ENCODE data around the gene DFFB.

Gene DFFB

DNA sequence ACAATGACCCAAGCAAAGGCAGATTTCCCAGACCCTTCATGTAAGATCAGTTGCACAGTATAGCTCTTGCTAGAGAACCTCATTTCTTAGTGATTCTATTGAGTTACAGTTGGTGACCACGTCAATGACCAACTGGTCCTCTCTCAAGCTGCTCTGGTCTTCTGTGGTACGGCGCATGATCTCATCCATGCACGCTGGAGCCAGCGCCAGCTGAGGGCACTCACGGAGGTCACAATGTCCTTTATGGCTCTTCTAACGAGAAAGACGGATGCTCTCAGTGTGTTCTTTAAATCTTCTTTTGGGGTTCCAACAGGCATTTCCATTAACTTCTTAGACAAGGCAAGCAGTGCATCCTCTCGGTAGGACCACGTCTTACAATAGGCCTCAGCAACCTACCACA lies 22.6 kb upstream of the DFFB start:
- peaks cover 14% of the 10 kb centered on the region for H3K9me3 ChIP-seq (ENCODE audit: insufficient read depth, low read length)
- peaks cover 71% of the 10 kb centered on the region for H3K36me3 ChIP-seq (ENCODE audit: insufficient read depth, insufficient read length, low read length)
- no peak for DNase-seq (ENCODE audit: low read depth, low spot score)
- no peak overlapping the region for H3K9ac ChIP-seq (ENCODE audit: insufficient read length, low read depth)
- no peaks in the 10 kb centered on the region for H3K4me1 ChIP-seq (ENCODE audit: insufficient read depth, insufficient read length)
- TF ChIP-seq ZNF274 (IDR thresholded peaks at IDR 0.05; ENCODE audit: low read depth, low read length) (no peak), YY1 (IDR thresholded peaks at IDR 0.05; ENCODE audit: insufficient read depth, insufficient read length) (no peak), SUZ12 (IDR thresholded peaks at IDR 0.05; ENCODE audit: extremely low read depth, insufficient read depth, insufficient read length) (no peak)
- no peak overlapping the region for H3K4me3 ChIP-seq (ENCODE audit: insufficient read length, low read depth)
- H3K27me3 ChIP-seq (ENCODE audit: insufficient read depth, insufficient read length): no peaks in the 10 kb centered on the region

DNA sequence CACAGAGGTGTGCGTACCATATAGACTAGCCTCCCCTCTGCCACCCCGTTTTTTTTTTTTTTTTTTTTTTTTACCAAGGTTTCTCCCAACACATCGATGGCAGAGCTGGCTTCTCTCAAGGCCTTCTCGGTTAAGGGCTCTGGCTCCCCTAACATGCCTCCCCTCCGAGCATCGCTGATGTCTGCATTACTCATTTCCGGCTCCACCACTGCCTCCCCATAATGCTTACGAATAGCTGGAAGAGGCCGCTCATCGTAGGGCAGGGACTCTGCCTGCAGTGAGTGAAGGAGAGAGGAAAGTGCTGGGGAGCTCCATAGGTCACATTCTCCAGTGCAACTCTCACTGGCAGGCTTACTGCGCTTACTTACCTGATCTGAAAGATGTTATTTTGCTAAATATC lies 20.9 kb upstream of the DFFB start:
- Histone ChIP-seq H3K9me3 (ENCODE audit: insufficient read depth, low read length) (peaks cover 14% of the 10 kb centered on the region), H3K36me3 (ENCODE audit: insufficient read depth, insufficient read length, low read length) (peaks cover 66% of the 10 kb centered on the region), H3K4me3 (ENCODE audit: insufficient read length, low read depth) (no peak overlapping the region), H3K9ac (ENCODE audit: insufficient read length, low read depth) (no peak overlapping the region), H3K27me3 (ENCODE audit: insufficient read depth, insufficient read length) (no peaks in the 10 kb centered on the region), H3K4me1 (ENCODE audit: insufficient read depth, insufficient read length) (no peaks in the 10 kb centered on the region)
- no peak for DNase-seq (ENCODE audit: low read depth, low spot score)
- no peak for TF ChIP-seq YY1 (IDR thresholded peaks at IDR 0.05; ENCODE audit: insufficient read depth, insufficient read length)
- no peak for TF ChIP-seq ZNF274 (IDR thresholded peaks at IDR 0.05; ENCODE audit: low read depth, low read length)
- no peak for TF ChIP-seq SUZ12 (IDR thresholded peaks at IDR 0.05; ENCODE audit: extremely low read depth, insufficient read depth, insufficient read length)

DNA sequence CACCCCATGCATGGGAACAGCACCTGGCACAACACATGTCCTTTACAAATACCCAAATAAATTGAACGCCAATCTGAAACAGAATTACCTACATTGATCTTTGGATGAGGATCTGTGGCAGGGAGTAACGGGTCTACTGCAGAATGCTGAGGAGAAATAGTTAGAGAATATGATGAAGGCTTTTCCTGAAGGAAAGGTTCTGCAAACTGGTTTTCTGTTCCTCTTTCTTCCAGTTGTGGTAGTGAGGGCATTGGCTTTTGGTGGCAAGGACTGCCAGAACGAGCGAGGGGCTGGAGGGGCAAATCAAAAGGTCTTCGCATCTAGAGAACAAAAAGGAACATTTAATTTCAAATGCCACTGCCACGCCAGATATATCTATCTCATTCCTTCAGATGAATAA lies 20.1 kb upstream of the DFFB start:
- Histone ChIP-seq H3K36me3 (ENCODE audit: insufficient read depth, insufficient read length, low read length) (peaks cover 63% of the 10 kb centered on the region), H3K27me3 (ENCODE audit: insufficient read depth, insufficient read length) (no peaks in the 10 kb centered on the region), H3K4me3 (ENCODE audit: insufficient read length, low read depth) (no peak overlapping the region), H3K9me3 (ENCODE audit: insufficient read depth, low read length) (peaks cover 14% of the 10 kb centered on the region), H3K4me1 (ENCODE audit: insufficient read depth, insufficient read length) (no peaks in the 10 kb centered on the region), H3K9ac (ENCODE audit: insufficient read length, low read depth) (no peak overlapping the region)
- DNase-seq (ENCODE audit: low read depth, low spot score): no peak
- TF ChIP-seq SUZ12 (IDR thresholded peaks at IDR 0.05; ENCODE audit: extremely low read depth, insufficient read depth, insufficient read length): no peak
- no peak for TF ChIP-seq YY1 (IDR thresholded peaks at IDR 0.05; ENCODE audit: insufficient read depth, insufficient read length)
- no peak for TF ChIP-seq ZNF274 (IDR thresholded peaks at IDR 0.05; ENCODE audit: low read depth, low read length)

DNA sequence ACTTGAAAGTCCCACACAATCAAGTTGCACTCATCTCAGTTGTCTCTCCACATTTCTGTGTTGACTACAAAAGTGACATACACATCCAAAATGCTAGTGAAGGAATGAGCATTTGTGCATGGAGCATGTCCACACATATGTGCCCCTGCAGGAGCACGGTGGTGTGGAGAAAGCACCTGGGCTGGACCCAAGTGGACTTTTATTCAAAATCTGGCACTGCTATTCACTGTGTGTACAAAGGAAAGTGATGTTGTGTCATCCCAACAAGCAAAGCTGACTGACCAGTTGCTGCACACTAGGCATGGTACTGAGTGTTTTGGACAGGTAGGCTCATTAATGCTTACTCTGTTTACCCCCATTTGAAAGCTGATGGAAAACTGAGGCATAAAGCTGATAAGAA lies 19.6 kb upstream of the DFFB start:
- no peak for TF ChIP-seq ZNF274 (IDR thresholded peaks at IDR 0.05; ENCODE audit: low read depth, low read length)
- Histone ChIP-seq H3K36me3 (ENCODE audit: insufficient read depth, insufficient read length, low read length) (peaks cover 63% of the 10 kb centered on the region), H3K4me3 (ENCODE audit: insufficient read length, low read depth) (no peak overlapping the region), H3K9me3 (ENCODE audit: insufficient read depth, low read length) (peaks cover 14% of the 10 kb centered on the region), H3K27me3 (ENCODE audit: insufficient read depth, insufficient read length) (no peaks in the 10 kb centered on the region), H3K4me1 (ENCODE audit: insufficient read depth, insufficient read length) (no peaks in the 10 kb centered on the region), H3K9ac (ENCODE audit: insufficient read length, low read depth) (no peak overlapping the region)
- DNase-seq (ENCODE audit: low read depth, low spot score): no peak

DNA sequence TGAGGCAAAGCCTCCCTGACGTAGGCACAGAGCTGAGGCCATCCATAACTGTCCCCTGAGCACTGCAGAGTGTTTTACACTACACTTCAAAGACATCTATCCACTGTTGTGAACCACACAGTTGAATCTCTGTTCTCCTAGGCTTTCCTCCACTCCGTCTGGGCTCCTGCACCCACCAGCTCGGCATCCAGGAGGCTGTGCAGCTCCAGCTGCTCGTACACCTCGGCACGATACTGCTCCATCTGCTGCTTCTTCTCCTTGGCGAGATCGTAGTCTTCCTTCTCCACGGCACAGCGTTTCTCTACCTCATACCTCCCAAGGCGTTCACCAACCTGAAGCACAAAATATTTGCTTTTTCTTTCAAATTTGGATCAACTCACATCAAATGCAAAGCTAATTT lies 18.5 kb upstream of the DFFB start:
- Histone ChIP-seq H3K4me1 (ENCODE audit: insufficient read depth, insufficient read length) (no peaks in the 10 kb centered on the region), H3K4me3 (ENCODE audit: insufficient read length, low read depth) (no peak overlapping the region)

DNA sequence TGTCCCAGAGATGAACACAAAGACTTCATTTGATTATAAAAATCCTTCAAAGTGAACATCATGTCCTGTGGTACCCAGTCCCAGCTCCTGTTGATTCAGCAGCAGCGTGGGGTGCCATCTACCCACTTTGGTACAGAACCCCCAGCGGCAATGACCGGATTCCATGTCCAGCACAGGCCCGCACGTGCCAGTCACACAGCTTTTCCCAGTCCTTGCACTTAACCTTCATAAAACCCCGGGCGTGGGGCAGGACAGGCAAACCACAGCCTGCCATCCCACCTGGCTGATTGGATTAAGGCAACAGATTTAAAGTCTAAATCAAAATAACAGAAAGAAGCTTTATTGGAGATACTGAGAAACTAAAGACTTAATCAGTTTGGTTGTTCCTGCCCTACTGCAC lies 15.8 kb upstream of the DFFB start:
- DNase-seq (ENCODE audit: low read depth, low spot score): no peak
- no peaks in the 10 kb centered on the region for H3K4me1 ChIP-seq (ENCODE audit: insufficient read depth, insufficient read length)
- no peaks in the 10 kb centered on the region for H3K27me3 ChIP-seq (ENCODE audit: insufficient read depth, insufficient read length)
- TF ChIP-seq SUZ12 (IDR thresholded peaks at IDR 0.05; ENCODE audit: extremely low read depth, insufficient read depth, insufficient read length): no peak
- no peak for TF ChIP-seq ZNF274 (IDR thresholded peaks at IDR 0.05; ENCODE audit: low read depth, low read length)
- no peak for TF ChIP-seq YY1 (IDR thresholded peaks at IDR 0.05; ENCODE audit: insufficient read depth, insufficient read length)
- H3K4me3 ChIP-seq (ENCODE audit: insufficient read length, low read depth): no peak overlapping the region
- no peak overlapping the region for H3K9ac ChIP-seq (ENCODE audit: insufficient read length, low read depth)
- H3K9me3 ChIP-seq (ENCODE audit: insufficient read depth, low read length): peaks cover 14% of the 10 kb centered on the region
- peaks cover 60% of the 10 kb centered on the region for H3K36me3 ChIP-seq (ENCODE audit: insufficient read depth, insufficient read length, low read length)

More for the DNA sequence above, 18.5 kb upstream of the DFFB start:
- Histone ChIP-seq H3K9ac (ENCODE audit: insufficient read length, low read depth) (no peak overlapping the region), H3K27me3 (ENCODE audit: insufficient read depth, insufficient read length) (no peaks in the 10 kb centered on the region), H3K36me3 (ENCODE audit: insufficient read depth, insufficient read length, low read length) (peaks cover 65% of the 10 kb centered on the region), H3K9me3 (ENCODE audit: insufficient read depth, low read length) (peaks cover 14% of the 10 kb centered on the region)
- no peak for DNase-seq (ENCODE audit: low read depth, low spot score)
- TF ChIP-seq YY1 (IDR thresholded peaks at IDR 0.05; ENCODE audit: insufficient read depth, insufficient read length) (no peak), ZNF274 (IDR thresholded peaks at IDR 0.05; ENCODE audit: low read depth, low read length) (no peak), SUZ12 (IDR thresholded peaks at IDR 0.05; ENCODE audit: extremely low read depth, insufficient read depth, insufficient read length) (no peak)

DNA sequence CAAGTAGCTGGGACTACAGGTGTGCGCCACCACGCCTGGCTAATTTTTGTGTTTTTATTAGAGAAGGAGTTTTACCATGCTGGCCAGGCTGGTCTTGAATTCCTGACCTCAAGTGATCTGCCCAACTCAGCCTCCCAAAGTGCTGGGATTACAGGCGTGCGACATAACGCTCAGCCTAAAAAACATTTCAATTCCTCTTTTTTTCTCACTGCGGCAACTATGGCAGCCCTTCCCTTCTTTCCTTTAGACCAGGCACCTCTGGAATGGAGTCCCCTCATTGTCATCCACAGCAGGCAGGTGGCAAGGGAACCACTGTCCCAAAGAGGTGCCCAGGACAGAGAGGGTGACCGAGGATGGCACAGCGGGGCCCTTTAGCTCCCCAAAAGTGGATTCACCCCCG lies 14.4 kb upstream of the DFFB start:
- Histone ChIP-seq H3K4me3 (ENCODE audit: insufficient read length, low read depth) (no peak overlapping the region), H3K9me3 (ENCODE audit: insufficient read depth, low read length) (peaks cover 2% of the 10 kb centered on the region; the same call in 1 of the 2 replicates), H3K27me3 (ENCODE audit: insufficient read depth, insufficient read length) (no peaks in the 10 kb centered on the region), H3K36me3 (ENCODE audit: insufficient read depth, insufficient read length, low read length) (peaks cover 58% of the 10 kb centered on the region), H3K4me1 (ENCODE audit: insufficient read depth, insufficient read length) (no peaks in the 10 kb centered on the region), H3K9ac (ENCODE audit: insufficient read length, low read depth) (no peak overlapping the region)
- DNase-seq (ENCODE audit: low read depth, low spot score): no peak
- TF ChIP-seq SUZ12 (IDR thresholded peaks at IDR 0.05; ENCODE audit: extremely low read depth, insufficient read depth, insufficient read length): no peak
- no peak for TF ChIP-seq YY1 (IDR thresholded peaks at IDR 0.05; ENCODE audit: insufficient read depth, insufficient read length)
- TF ChIP-seq ZNF274 (IDR thresholded peaks at IDR 0.05; ENCODE audit: low read depth, low read length): no peak

DNA sequence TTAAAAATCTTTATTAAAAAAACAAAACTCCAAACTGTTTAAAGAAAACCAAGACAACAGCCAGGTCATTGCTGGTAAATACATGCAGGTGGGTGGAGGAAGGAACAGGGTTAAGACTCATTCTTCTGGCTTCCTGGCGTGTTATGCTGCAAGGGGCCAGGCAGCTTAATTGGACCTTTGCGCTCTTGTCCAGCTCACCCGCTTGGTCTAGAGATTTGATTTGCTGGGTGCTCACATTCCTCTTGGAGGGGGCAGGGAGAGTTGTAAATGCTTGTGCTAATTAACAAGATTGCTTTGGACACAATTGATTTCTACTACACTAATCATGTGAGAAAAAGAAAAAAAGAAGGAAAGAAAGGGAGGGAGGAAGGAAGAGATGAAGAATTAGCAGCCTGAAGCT lies 10.7 kb upstream of the DFFB start:
- Histone ChIP-seq H3K4me3 (ENCODE audit: insufficient read length, low read depth) (no peak overlapping the region), H3K4me1 (ENCODE audit: insufficient read depth, insufficient read length) (no peaks in the 10 kb centered on the region), H3K36me3 (ENCODE audit: insufficient read depth, insufficient read length, low read length) (peaks cover 49% of the 10 kb centered on the region), H3K27me3 (ENCODE audit: insufficient read depth, insufficient read length) (no peaks in the 10 kb centered on the region), H3K9me3 (ENCODE audit: insufficient read depth, low read length) (no peaks in the 10 kb centered on the region), H3K9ac (ENCODE audit: insufficient read length, low read depth) (no peak overlapping the region)
- no peak for TF ChIP-seq SUZ12 (IDR thresholded peaks at IDR 0.05; ENCODE audit: extremely low read depth, insufficient read depth, insufficient read length)
- TF ChIP-seq ZNF274 (IDR thresholded peaks at IDR 0.05; ENCODE audit: low read depth, low read length): no peak
- TF ChIP-seq YY1 (IDR thresholded peaks at IDR 0.05; ENCODE audit: insufficient read depth, insufficient read length): no peak
- DNase-seq (ENCODE audit: low read depth, low spot score): no peak

Measured in NT2/D1 (cell line).